Stimulated activated CD8-positive, alpha-beta memory T cell treated with anti-CD3 and anti-CD28 coated beads, Interleukin-4, amount 100 ng/mL, for 4 hours (primary cell): ENCODE measurements around the gene RASAL3.
"Not testable (repeated sequence)": the region's sequence is repeated elsewhere in the genome, so short reads cannot be mapped to it uniquely, and the experiment has no call there.

Source experiments
- DNase-seq, 2 donors: peaks; one replicate each; pipeline ENCODE4 v3.0.0-alpha.2; 2020; ENCODE audit warnings: low read depth in 2 of 2, low spot score in 1 of 2

Gene RASAL3

DNA sequence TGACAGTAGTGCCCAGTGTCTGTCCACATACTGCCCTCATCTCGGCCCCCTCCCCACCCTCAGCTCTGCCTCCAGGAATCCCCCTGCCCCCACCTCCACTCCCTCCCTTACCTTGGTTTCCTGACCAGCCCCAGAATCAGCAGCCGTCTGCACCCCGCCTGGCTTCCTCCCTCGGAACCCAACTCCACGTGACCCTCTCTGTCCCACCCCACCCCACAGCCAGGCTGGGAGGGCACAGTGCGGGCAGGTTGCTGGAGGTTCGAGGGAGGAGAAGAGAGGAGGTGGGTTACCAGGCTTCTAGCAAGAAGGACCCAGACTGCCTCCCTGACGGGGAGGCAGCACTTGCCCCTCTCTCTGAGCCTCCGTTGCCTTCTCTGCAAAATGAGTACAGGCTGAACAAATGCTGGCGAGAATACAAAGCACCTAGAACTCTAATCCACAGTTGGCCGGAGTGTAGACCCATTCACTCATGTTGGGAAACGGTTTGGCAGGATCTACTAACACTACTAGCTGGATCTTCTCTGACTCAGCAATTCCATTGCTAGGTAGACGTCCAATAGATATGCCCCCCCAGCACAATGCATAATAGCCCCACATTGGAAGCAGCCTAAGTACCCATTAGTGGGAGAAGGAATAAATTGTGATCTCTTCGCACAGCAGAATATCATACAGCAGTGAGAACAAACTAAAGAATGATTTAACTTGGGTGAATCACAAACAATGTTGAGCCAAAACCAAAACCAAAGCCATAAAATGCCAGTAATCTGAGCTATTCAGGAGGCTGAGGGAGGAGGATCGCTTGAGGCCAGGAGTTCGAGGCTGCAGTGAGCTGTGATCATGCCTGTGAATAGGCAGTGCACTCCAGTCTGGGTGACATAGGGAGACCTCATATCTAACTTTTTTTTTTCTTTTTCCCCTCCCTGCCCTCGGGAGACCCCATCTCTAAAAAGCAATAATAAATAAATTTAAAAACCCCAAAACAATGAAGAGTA, at the start of gene RASAL3:
Gene RASAL3 (minus strand): TSS at position 151 of the 992 bp plus-strand sequence. CDS start 186 bp downstream, outside the sequence.
- DNase-seq: peak; percentile 37 to 53

DNA sequence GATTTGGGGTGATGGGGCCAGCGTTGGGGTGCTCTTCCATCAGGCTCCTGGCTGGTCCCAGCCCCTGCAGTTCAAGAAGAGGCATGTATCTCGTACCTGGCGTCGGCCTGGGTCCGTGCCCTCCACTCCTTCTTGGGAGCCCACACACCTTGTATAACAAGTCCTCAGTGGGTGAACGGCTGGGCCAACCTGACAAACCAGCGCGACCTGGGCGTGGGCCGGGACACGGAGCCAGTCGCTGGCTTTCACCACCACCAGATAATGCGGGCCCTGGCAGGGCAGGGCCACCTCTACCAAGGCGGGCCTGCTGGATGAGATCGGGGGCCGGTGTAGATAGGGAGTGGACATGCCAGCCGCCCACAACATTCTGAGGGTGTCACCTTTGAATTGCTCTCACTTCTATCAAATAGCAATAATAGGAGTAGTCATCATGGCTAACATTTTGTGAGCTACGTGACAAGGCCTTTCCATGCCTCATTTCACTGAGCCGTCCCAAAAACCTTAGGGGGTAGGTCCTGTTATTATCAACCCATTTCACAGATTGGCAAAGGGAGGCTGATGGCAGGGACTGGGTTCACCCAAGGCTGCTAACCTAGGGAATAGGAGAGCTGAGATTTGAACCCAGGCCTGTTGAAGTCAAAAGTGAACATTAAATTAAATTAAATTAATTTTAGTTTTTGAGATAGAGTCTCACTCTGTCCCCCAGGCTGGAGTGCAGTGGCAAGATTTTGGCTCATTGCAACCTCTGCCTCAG, 47.5 kb upstream of the RASAL3 start:
- no peak for DNase-seq

DNA sequence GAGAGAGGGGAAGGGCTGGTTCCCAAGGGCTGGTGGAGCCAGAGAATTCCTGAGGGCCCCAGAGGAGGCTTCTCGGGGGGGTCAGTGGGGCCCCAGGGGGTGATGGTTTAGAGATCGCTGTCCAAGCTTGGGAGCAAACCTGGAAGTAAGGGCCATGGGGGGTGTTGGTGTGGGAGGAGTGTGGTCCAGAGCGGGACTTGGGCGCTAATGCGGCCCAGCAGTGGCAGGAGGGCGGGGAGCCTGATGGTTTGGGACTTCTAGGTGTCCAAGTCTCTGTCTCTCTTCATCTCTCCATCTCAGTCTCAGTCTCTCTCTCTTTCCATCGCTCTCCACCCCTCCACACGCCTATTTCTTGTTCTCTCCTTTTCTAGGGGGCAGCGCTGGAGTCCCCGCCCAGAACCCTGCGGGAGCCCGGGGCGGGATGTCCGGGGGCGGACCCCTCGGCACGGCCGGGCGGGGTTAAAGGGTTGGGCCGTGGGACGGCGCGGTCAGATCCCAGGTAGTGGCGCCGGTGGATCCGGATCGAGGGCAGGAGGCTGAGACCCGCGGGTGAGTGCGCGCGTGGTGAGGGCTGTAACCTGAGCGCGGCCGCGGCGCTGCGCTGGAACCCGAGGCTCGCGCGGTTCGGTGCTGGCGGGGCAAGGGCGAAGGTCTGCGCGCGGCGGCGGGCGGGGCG, 43.8 kb upstream of the RASAL3 start, which contains the start of gene CYP4F22:
Gene CYP4F22 (plus strand): TSS at position 491 of the 676 bp plus-strand sequence. CDS start 16,812 bp downstream, outside the sequence.
- no peak for DNase-seq

GRCh38 chr19:15507068-15508034, 43.0 kb upstream of the RASAL3 start:
- DNase-seq: no peak

DNA sequence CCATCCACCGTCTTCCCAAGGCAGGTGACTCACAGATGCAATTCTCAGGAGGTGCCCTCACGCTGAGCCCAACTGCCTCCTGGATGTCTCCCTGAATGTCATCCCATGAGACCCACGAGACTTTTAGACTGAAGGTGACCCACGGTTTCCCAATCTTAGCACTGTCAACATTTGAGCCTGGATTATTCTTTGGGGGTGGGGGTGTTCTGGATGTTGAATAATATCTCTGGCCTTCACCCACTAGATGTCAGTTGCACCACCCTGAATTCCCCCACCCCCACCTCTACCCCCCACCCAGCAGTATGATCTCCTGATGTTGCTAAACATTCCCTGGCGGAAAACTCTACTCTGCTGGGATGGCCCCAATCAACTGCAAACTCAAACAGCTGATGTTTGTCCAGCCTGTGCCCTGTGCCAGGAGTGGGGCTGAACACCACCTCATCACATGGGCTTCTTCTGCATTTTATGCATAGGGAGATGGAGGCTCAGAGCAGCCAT, 41.8 kb upstream of the RASAL3 start:
- DNase-seq: no peak

DNA sequence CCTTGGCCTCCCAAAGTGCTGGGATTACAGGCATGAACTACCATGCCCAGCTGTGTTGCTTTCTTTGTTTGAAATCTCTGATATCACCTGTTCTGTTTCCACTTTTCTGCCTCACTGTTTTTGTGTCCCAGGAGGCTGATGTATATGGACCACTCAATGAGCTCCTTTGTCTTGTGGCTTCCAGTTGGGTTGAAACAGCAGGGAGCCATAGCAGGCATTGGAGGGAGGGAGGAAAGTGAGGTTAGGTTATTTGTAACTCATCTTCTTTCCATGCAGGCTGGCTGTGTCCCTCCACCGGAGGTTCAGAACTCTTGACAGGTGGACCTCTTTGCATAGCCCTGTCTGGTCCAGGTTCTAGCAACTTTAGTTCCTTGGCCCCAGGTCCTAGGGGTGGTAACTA, 37.9 kb upstream of the RASAL3 start:
- no peak for DNase-seq

- no peak for DNase-seq
Observed at GRCh38 chr19:15501596-15501995, 37.3 kb upstream of the RASAL3 start.

DNA sequence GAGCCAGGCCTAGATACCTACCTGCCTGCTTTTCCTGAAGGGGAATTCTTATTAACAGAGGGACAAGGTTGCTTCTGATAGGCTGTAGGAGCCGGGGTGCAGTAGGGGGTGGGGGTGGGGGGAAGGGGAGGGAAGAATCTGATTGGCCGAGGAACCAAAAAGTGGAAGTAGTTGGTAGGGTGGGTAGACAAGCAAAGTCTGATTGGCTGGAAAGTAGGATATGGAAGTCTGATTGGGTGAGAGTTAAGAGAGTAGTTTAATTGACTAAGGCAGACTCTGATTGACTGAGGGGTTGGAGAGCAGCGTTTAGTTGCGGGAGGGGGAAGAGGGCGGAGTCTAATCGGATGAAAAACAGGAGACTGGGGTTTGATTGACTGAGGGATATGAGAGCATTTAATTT, 34.6 kb upstream of the RASAL3 start:
- DNase-seq: no peak

- no peak for DNase-seq
Observed at GRCh38 chr19:15498156-15498858, 34.0 kb upstream of the RASAL3 start.

DNA sequence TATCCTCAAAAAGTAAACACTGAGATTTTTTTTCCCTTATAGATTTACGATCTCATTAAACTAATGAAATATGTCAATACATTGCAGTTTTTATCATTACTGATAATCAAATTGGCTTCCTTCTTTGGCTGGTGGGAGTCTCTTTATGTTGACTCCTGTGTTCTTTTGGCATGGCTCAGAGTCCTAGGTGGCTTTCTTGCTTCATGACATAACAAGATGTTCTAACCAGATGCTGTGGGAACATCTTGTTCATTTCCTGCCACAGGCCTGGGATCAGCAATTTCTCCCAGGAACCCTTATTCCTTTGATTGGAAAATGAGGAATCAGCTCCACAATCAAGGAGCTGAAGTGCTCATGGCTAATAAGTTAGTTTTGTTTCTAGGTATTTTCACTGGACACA, 30.8 kb upstream of the RASAL3 start:
- DNase-seq: no peak

GRCh38 chr19:15488489-15489226, 24.3 kb upstream of the RASAL3 start:
- no peak for DNase-seq

GRCh38 chr19:15487038-15487437, 22.7 kb upstream of the RASAL3 start:
- DNase-seq: no peak

DNA sequence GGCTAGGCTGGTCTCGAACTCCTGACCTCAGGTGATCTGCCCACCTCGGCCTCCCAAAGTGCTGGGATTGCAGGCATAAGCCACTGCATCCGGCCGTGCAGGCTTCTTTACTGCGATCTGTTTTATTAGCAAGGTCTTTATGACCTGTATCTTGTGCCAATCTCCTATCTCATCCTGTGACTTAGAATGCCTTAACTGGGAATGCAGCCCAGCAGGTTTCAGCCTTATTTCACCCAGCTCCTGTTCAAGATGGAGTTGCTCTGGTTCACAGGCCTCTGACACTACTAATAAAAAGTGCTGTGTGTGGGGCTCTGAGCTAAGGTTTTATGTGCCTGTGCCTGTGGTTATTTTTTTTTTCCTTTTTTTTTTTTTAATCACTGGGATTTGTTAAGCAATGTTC, 21.4 kb upstream of the RASAL3 start:
- DNase-seq: not testable (repeated sequence)

DNA sequence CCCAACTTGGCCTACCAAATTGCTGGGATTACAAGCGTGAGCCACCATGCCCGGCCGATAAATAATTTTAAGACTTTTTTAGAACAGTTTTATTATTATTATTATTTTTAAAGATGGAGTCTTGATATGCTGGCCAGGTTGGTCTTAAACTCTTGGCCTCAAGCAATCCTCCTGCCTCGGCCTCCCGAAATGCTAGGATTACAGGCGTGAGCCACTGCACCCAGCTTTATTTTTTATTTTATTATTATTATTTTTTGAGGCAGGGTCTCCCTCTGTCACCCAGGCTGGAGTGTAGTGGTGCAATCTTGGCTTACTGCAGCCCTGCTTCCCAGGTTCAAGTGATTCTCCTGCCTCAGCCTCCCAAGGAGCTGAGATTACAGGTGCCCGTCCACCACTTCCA, 16.7 kb upstream of the RASAL3 start:
- DNase-seq: not testable (repeated sequence)

- DNase-seq: no peak
Observed at GRCh38 chr19:15479391-15480345, 15.3 kb upstream of the RASAL3 start, which contains the start of gene PGLYRP2. PGLYRP2 (minus strand) TSS chr19:15479501; CDS start chr19:15479371, 130 bp downstream.

DNA sequence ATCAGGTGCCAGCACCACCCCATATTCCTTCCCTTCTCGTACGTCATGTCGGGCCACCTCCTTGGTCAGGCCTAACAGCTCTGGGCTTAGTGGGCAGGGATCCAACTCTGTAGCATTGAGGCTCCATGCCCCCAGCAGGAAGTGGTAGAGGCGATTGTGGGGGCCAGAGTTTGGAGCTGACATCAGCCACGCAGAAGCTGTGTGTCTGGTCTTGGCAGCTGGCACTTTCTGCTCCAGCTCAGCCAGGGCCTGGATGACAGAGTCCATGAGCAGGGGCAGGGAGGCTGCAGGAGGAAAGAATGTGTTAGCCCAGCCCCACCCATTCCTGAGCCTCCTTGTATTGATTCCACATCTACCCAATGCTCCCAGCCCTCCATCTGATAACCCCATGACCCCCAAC, 12.0 kb upstream of the RASAL3 start:
- DNase-seq: no peak

GRCh38 chr19:15475611-15476010, 11.3 kb upstream of the RASAL3 start:
- no peak for DNase-seq
